Natural killer cell (primary cell): Measurements from ENCODE around the gene DLX1. TPM values are rescaled to one million over a fixed set of nuclear protein-coding genes. Genes with fewer than 3 reads are reported as not detected.

Experiments used
- ATAC-seq, 3 donors: fragments of 150-1000 bp in 2 of 3; fragments of 200-7000 bp in 1 of 3; cut with Tn5 transposase; 1 replicate in 1 of 3; 2 replicates in 2 of 3; pipeline ENCODE4 v1.10.0; 2021; ENCODE audit warnings: mild to moderate bottlenecking in 2 of 3, moderate library complexity in 2 of 3
- DNase-seq, 2 donors: peaks; one replicate each; pipeline versions ENCODE4 v3.0.0 to v3.0.0-alpha.2; 2013 to 2021; ENCODE audit warnings: mixed read lengths in 1 of 2
- H3K27ac ChIP-seq: one replicate; pipeline ENCODE4 v1.5.1; 2013; ENCODE audit warnings: mild to moderate bottlenecking, low read length
- H3K27me3 ChIP-seq: one replicate; pipeline ENCODE4 v1.6.1; 2013; ENCODE audit warnings: low read length; ENCODE audit not compliant: control insufficient read depth, insufficient read depth
- H3K36me3 ChIP-seq: one replicate; pipeline ENCODE4 v1.6.1; 2013; ENCODE audit warnings: low read length; ENCODE audit not compliant: control insufficient read depth, insufficient read depth
- H3K4me1 ChIP-seq: one replicate; pipeline ENCODE4 v1.6.1; 2013; ENCODE audit warnings: low read length; ENCODE audit not compliant: control insufficient read depth, insufficient read depth
- H3K4me3 ChIP-seq: one replicate; pipeline ENCODE4 v1.5.1; 2013; ENCODE audit warnings: low read length
- H3K9me3 ChIP-seq: one replicate; pipeline ENCODE4 v1.6.1; 2013; ENCODE audit warnings: low read length; ENCODE audit not compliant: control insufficient read depth, insufficient read depth
- H3K27ac Mint-ChIP-seq, 2 donors: one replicate each; pipeline ENCODE4 v1.8.0; 2022; ENCODE audit warnings: mild to moderate bottlenecking in 2 of 2, mixed read lengths in 2 of 2, moderate library complexity in 1 of 2
- H3K27me3 Mint-ChIP-seq, 2 donors: one replicate each; pipeline ENCODE4 v1.8.0; 2022; ENCODE audit warnings: low read depth in 2 of 2, mixed read lengths in 2 of 2
- H3K36me3 Mint-ChIP-seq: one replicate; pipeline ENCODE4 v1.8.0; 2022; ENCODE audit warnings: mixed read lengths
- H3K4me1 Mint-ChIP-seq, 2 donors: one replicate each; pipeline ENCODE4 v1.8.0; 2022; ENCODE audit warnings: mixed read lengths in 2 of 2
- H3K4me3 Mint-ChIP-seq: one replicate; pipeline ENCODE4 v1.8.0; 2022; ENCODE audit warnings: mild to moderate bottlenecking, moderate library complexity, mixed read lengths
- H3K9me3 Mint-ChIP-seq, 2 donors: one replicate each; pipeline ENCODE4 v1.8.0; 2022; ENCODE audit warnings: mixed read lengths in 2 of 2
- WGBS: methylation state at CpG from one replicate; pipeline ENCODE4 v1.1.7; 2013; ENCODE audit warnings: missing lambda C conversion rate; ENCODE audit not compliant: insufficient coverage; 5-methylcytosine and 5-hydroxymethylcytosine counted together
- intact Hi-C: fragments of 100-400 bp; cut with micrococcal nuclease; formaldehyde crosslinking; loops from one replicate; pipeline ENCODE4 v1.14.2; 2022
- total RNA-seq, 4 donors: library from RNA; stranded (reverse); fragments of 120-200 nt in 1 of 4; gene quantifications; one replicate each; pipeline versions ENCODE4 v1.2.3 to v1.2.4, GENCODE V29; 2013 to 2022
- TF ChIP-seq, protein P1 (sequence below): fragments of 200-600 bp; IDR thresholded peaks from one replicate; pipeline ENCODE4 v1.8.0; 2022; ENCODE audit warnings: antibody characterized with exemption

The DLX1 gene
- total RNA-seq, 3 donors from 2014 or later (not counting 1 experiment from before 2014, with no cell fraction given), result not detected

DNA sequence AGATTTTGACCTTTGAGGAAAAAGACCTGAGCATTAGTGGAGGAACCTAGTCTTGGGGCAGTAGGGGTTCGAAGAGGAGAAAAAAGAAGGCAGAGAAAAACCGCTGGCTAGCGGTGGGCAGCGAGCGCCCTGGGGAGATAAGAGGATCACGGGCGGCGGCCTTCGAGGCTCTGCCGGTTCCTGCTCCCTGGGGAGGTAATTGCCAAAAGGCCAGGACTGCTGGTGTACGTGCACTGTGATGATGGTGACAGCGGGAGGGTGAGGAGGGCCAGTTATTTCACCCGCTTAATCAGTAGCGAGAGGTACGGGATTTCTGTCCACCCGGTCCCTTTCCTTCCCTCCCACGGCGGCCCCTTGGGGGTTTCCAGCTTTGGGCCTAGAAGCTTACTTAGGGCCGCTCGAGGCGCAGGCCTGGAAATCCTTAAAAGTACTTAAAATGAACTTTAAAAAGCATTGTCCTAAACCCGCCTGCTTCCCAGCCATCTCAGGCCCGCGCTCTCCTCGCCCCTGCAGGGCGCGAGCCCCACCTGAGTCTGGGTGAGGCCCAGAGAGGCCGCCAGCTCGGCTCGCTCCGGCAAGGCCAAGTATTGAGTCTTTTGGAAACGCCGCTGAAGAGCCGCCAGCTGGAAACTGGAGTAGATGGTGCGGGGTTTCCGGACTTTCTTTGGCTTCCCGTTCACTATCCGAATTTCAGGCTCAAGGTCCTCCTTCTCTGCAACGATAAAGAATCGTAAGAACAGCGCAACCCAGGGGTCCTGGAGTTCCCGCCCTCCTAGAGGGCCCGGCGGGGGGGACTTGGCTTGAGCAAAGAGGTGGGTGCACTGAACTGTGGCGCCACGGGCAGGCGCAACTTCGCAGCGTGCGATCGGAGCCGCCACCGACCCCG is 15.9 kb downstream of the DLX1 start:
- Histone ChIP-seq H3K4me3 (no peak overlapping the region), H3K4me1 (peaks cover 79% of the 10 kb centered on the region), H3K27me3 (peaks cover 90% of the 10 kb centered on the region), H3K27ac (no peak overlapping the region), H3K9me3 (peaks cover 6% of the 10 kb centered on the region), H3K36me3 (no peaks in the 10 kb centered on the region)
- H3K4me3 Mint-ChIP-seq, result peak overlapping the region; percentile 94
- H3K9me3 Mint-ChIP-seq, result no peaks in the 10 kb centered on the region
- 8% methylated on average over 54 of the region's 54 CpGs for WGBS
- intact Hi-C loops, result loop anchor here (2.0 to 10.0 kb wide), 5 partner anchors 99 to 1286 kb away; partner anchors contain the start of genes GAD1 and HAT1
- ATAC-seq (no peak), DNase-seq (peak in 1 of 2 donors; percentile 55)
- H3K4me1 Mint-ChIP-seq, result peaks cover 50 to 74% of the 10 kb centered on the region in 2 donors
- H3K36me3 Mint-ChIP-seq, result no peaks in the 10 kb centered on the region
- TF ChIP-seq, protein P1, sequence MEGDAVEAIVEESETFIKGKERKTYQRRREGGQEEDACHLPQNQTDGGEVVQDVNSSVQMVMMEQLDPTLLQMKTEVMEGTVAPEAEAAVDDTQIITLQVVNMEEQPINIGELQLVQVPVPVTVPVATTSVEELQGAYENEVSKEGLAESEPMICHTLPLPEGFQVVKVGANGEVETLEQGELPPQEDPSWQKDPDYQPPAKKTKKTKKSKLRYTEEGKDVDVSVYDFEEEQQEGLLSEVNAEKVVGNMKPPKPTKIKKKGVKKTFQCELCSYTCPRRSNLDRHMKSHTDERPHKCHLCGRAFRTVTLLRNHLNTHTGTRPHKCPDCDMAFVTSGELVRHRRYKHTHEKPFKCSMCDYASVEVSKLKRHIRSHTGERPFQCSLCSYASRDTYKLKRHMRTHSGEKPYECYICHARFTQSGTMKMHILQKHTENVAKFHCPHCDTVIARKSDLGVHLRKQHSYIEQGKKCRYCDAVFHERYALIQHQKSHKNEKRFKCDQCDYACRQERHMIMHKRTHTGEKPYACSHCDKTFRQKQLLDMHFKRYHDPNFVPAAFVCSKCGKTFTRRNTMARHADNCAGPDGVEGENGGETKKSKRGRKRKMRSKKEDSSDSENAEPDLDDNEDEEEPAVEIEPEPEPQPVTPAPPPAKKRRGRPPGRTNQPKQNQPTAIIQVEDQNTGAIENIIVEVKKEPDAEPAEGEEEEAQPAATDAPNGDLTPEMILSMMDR, result no peak
- peak overlapping the region; percentile 78 to 92 for H3K27ac Mint-ChIP-seq
- H3K27me3 Mint-ChIP-seq, result peaks cover 54 to 61% of the 10 kb centered on the region in 2 donors

DNA sequence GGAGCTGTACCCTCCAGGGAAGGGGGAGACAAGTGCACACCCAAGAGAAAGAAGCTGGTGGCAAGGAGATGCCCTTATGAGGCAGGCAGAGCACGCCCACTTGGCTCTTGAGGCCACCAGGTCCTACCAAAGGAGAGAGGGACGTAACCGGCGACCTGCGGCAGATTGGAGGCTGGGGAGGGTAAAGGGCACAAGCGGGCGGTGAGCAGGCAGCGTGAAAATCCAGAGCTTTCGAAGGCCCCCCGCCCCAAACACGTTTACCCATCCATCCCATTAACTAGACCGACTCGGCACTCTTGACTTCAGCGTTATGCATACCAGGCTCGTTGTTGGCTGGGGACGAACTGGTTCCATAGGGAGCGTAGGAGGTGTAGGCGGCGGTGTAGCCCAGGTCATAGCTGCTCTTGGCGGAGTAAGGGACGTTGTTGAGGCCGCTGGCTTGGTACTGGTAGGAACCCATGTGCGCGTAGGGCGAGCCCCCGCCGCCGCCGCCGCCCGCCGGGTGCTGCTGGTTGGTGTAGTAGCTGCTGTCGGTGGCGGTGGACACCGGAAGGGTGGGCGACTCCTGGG is 16.6 kb downstream of the DLX1 start:
- intact Hi-C loops, result loop anchor here (2.0 to 10.0 kb wide), 7 partner anchors 15 to 1287 kb away; partner anchors contain the start of genes GAD1 and HAT1
- Histone ChIP-seq H3K27ac (no peak overlapping the region), H3K27me3 (peaks cover 91% of the 10 kb centered on the region), H3K4me3 (peak overlapping the region; percentile 44), H3K36me3 (no peaks in the 10 kb centered on the region), H3K9me3 (peaks cover 5% of the 10 kb centered on the region), H3K4me1 (peaks cover 78% of the 10 kb centered on the region)
- Mint-ChIP-seq H3K4me1 (peaks cover 43 to 69% of the 10 kb centered on the region in 2 donors), H3K27ac (peak overlapping the region; percentile 78 to 92), H3K36me3 (no peaks in the 10 kb centered on the region), H3K27me3 (peaks cover 53 to 60% of the 10 kb centered on the region in 2 donors), H3K9me3 (no peaks in the 10 kb centered on the region), H3K4me3 (peak overlapping the region; percentile 94)
- TF ChIP-seq, protein P1, result no peak
- DNase-seq, result peak in 1 of 2 donors; percentile 60
- peak; percentile 22 to 49 (median 48) for ATAC-seq
- WGBS, result 2% methylated on average over 36 of the region's 36 CpGs

DNA sequence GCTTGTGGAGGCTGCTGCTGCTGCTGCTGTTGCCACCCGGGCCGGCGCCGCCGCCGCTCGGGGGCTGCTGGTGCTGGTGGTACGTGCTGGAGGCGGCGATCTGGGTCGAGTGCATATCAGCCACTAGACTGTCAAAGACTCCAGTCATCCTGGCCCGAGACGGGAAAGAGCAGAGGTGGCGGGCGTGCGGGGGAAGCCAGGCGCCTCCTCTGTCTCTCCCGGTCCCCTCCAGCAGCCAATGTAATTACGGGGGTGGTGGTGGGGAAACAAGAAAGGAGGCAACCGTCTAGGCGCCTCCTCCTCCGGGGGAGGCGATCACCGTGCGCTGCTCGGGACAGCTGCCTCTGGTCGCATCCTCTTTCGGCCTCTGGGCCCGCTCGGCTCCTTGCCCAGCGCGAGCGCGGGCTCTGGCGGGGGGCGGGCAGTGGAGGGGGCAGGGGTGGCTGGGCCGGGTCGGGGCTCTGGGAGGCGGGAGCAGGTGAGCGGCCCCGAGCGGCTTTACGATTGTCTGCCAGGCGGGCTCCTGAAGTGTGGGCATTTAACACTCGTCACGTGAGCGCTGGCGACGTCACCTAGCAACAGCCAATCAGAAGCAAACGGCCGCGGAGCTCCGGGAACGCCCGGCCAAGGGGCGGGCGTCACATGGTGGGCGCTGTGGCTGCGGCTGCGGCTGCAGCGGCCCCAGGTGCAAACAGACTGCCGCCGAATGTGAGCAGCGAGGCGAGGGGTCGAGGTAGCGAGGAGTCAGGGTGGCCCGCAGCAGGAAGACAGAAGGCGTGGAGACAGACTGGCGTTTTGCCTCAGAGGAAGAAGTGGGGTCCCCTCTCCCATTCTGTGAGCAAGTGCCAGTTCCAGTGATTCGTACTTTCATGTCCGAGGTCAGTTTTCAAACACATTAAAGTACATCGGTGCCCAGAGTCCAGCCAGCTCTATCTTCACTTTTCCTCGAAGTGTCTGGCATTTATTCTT is 17.4 kb downstream of the DLX1 start, which contains the start of gene DLX2:
Gene DLX2, minus strand, starts transcription at position 510 of the 969 bp plus-strand sequence. Its CDS starts 362 bp downstream, at position 148.
- H3K4me3 ChIP-seq, result peak within 1 kb of the TSS; percentile 44
- intact Hi-C loops, result loop anchor here (1.0 to 10.0 kb wide), 7 partner anchors 16 to 1288 kb away; partner anchors contain the start of genes GAD1 and HAT1
- H3K4me1 ChIP-seq, result peaks cover 73% of the 10 kb centered on the region
- Mint-ChIP-seq H3K9me3 (no peaks in the 10 kb centered on the region), H3K27me3 (peaks cover 53 to 59% of the 10 kb centered on the region in 2 donors), H3K4me3 (peak within 1 kb of the TSS; percentile 94), H3K36me3 (no peaks in the 10 kb centered on the region), H3K4me1 (peaks cover 42 to 67% of the 10 kb centered on the region in 2 donors), H3K27ac (peak within 1 kb of the TSS; percentile 78 to 92)
- no peak within 1 kb of the TSS for H3K27ac ChIP-seq
- TF ChIP-seq, protein P1, result no peak
- under 1% methylated on average over 73 of the region's 74 CpGs for WGBS
- no peaks in the 10 kb centered on the region for H3K36me3 ChIP-seq
- peak; percentile 44 to 74 (median 66) for ATAC-seq
- H3K9me3 ChIP-seq, result peaks cover 2% of the 10 kb centered on the region
- DNase-seq, result peak; percentile 72 to 81
- H3K27me3 ChIP-seq, result peaks cover 89% of the 10 kb centered on the region
